Transverse colon (tissue), 4 donors: ENCODE data around the gene TBL1X. TPM values are rescaled to one million over a fixed set of nuclear protein-coding genes. Genes with fewer than 3 reads are reported as not detected.
"Not testable (repeated sequence)": the region's sequence is repeated elsewhere in the genome, so short reads cannot be mapped to it uniquely, and the experiment has no call there.

Source experiments
- DNase-seq: peaks from one replicate; pipeline ENCODE4 v3.0.0-alpha.2; 2019
- H3K27ac ChIP-seq, 4 donors: fragments of 200-600 bp; sonication (generic); 2 replicates each; pipeline ENCODE4 v1.5.1; 2016 to 2018; ENCODE audit warnings: inconsistent platforms in 4 of 4
- H3K27me3 ChIP-seq: fragments of 200-600 bp; sonication (generic); 2 replicates; pipeline ENCODE4 v1.5.1; 2017; ENCODE audit warnings: inconsistent platforms
- H3K36me3 ChIP-seq, 4 donors: fragments of 200-600 bp; sonication (generic); 2 replicates each; pipeline ENCODE4 v1.5.1; 2017 to 2019; ENCODE audit warnings: inconsistent platforms in 4 of 4
- H3K4me1 ChIP-seq, 4 donors: fragments of 200-600 bp; sonication (generic); 2 replicates each; pipeline ENCODE4 v1.5.1; 2017 to 2020; ENCODE audit warnings: inconsistent platforms in 4 of 4
- H3K4me3 ChIP-seq, 4 donors: fragments of 200-600 bp; sonication (generic); 1 replicate in 1 of 4; 2 replicates in 3 of 4; pipeline versions ENCODE4 v1.5.1 to v1.6.1; 2017 to 2019; ENCODE audit warnings: inconsistent platforms in 4 of 4
- H3K9me3 ChIP-seq, 2 donors: fragments of 200-600 bp; sonication (generic); 2 replicates each; pipeline ENCODE4 v1.5.1; 2017 to 2019; ENCODE audit warnings: inconsistent platforms in 2 of 2
- CTCF ChIP-seq, 5 experiments: fragments of 200-600 bp in 3 of 5; fragments of 450-650 bp in 2 of 5; sonication (generic) in 3 of 5; IDR thresholded peaks; 1 replicate in 2 of 5; 2 replicates in 3 of 5; pipeline ENCODE4 v1.5.1; 2016 to 2017; ENCODE audit warnings: antibody characterized with exemption in 5 of 5, inconsistent platforms in 3 of 5, mild to moderate bottlenecking in 2 of 5, moderate library complexity in 1 of 5
- EP300 ChIP-seq: sonication (generic); formaldehyde crosslinking; IDR thresholded peaks from one replicate; pipeline ENCODE4 v1.6.1; 2017; ENCODE audit warnings: antibody characterized with exemption, low read depth
- POLR2A ChIP-seq: fragments of 450-650 bp; IDR thresholded peaks from one replicate; pipeline ENCODE4 v1.6.1; 2016; ENCODE audit warnings: antibody characterized with exemption, mild to moderate bottlenecking, moderate library complexity
- POLR2AphosphoS5 ChIP-seq, 3 donors: sonication (generic); formaldehyde crosslinking; IDR thresholded peaks; one replicate each; pipeline ENCODE4 v1.6.1; 2016; ENCODE audit warnings: antibody characterized with exemption in 3 of 3
- WGBS, 2 donors: methylation state at CpG; one replicate each; pipeline ENCODE4 v1.1.5; 2018; ENCODE audit warnings: low coverage in 1 of 2; 5-methylcytosine and 5-hydroxymethylcytosine counted together
- in situ Hi-C, 4 donors: fragments of 200-750 bp; cut with MboI; loops; one replicate each; pipeline versions ENCODE4 v1.15.0 to v1.15.1; 2017; ENCODE audit warnings: low sequenced_read_pairs in 3 of 4, low pct_ligation_motif_present in 1 of 4, low pct_unique_long_range_greater_than_20kb in 1 of 4
- intact Hi-C: fragments of 100-400 bp; cut with DNase I; formaldehyde crosslinking; loops from one replicate; pipeline ENCODE4 v1.15.1; 2023; ENCODE audit warnings: low total_unique reads
- total RNA-seq, 4 donors: library from RNA; depleted of rRNA; stranded (reverse); fragments of >200 nt; gene quantifications; one replicate each; pipeline ENCODE4 v1.1.0, GENCODE V29; 2016

Gene TBL1X
- total RNA-seq, 4 donors from 2014 or later = 3.4 to 16.8 (median 13.0) TPM

- intact Hi-C loops = loop anchor here (5.0 kb wide), 1 partner anchor 1765 kb away; no protein-coding TSS in a partner anchor
- 37% methylated on average over 6 of the region's 6 CpGs; no CpG with 5 or more reads in 1 of the 2 donors for WGBS, 2 donors
- in situ Hi-C loops = no loop called here
- no peak for TF ChIP-seq POLR2A
- TF ChIP-seq POLR2AphosphoS5 (IDR thresholded peaks at IDR 0.05) = no peak
- TF ChIP-seq EP300 = no peak
- no peak for TF ChIP-seq CTCF (IDR thresholded peaks at IDR 0.05)
- Histone ChIP-seq H3K4me3 (no peak overlapping the region), H3K27ac (no peak overlapping the region), H3K9me3 (no peaks in the 10 kb centered on the region), H3K4me1 (no peaks in the 10 kb centered on the region), H3K36me3 (no peaks in the 10 kb centered on the region), H3K27me3 (peaks cover 10% of the 10 kb centered on the region)
- no peak for DNase-seq
These were observed 302.5 kb downstream of the TBL1X start for GRCh38 chrX:9767375-9767774.

GRCh38 chrX:9768321-9768839, 303.5 kb downstream of the TBL1X start:
- H3K36me3 ChIP-seq, H3K27ac ChIP-seq, H3K9me3 ChIP-seq, DNase-seq, H3K27me3 ChIP-seq, H3K4me3 ChIP-seq, in situ Hi-C loops, H3K4me1 ChIP-seq: not testable (repeated sequence)
- 73% methylated on average over 5 of the region's 5 CpGs; no CpG with 5 or more reads in 1 of the 2 donors for WGBS, 2 donors
- intact Hi-C loops = loop anchor here (5.0 kb wide), 1 partner anchor 1764 kb away; no protein-coding TSS in a partner anchor

GRCh38 chrX:9770319-9770718, 305.5 kb downstream of the TBL1X start:
- no peak for DNase-seq
- in situ Hi-C loops = no loop called here
- intact Hi-C loops = no loop called here

GRCh38 chrX:9772943-9773342, 308.1 kb downstream of the TBL1X start:
- intact Hi-C loops (no loop called here), in situ Hi-C loops (no loop called here)
- Histone ChIP-seq H3K27ac (no peak overlapping the region), H3K4me1 (no peaks in the 10 kb centered on the region), H3K9me3 (no peaks in the 10 kb centered on the region), H3K27me3 (no peaks in the 10 kb centered on the region), H3K36me3 (no peaks in the 10 kb centered on the region), H3K4me3 (no peak overlapping the region)
- WGBS, 2 donors = 73 to 85% methylated on average over 6 of the region's 6 CpGs
- no peak for DNase-seq
- no peak for TF ChIP-seq CTCF (IDR thresholded peaks at IDR 0.05)
- no peak for TF ChIP-seq EP300
- TF ChIP-seq POLR2A = no peak
- TF ChIP-seq POLR2AphosphoS5 (IDR thresholded peaks at IDR 0.05) = no peak

More at GRCh38 chrX:9770319-9770718, 305.5 kb downstream of the TBL1X start:
- 0 to 26% methylated on average over 1 of the region's 1 CpG for WGBS, 2 donors
- H3K36me3 ChIP-seq = no peaks in the 10 kb centered on the region
- no peaks in the 10 kb centered on the region for H3K9me3 ChIP-seq
- peaks cover 6% of the 10 kb centered on the region for H3K27me3 ChIP-seq
- no peak overlapping the region for H3K27ac ChIP-seq
- no peak overlapping the region for H3K4me3 ChIP-seq
- no peak for TF ChIP-seq EP300
- TF ChIP-seq CTCF (IDR thresholded peaks at IDR 0.05) = no peak
- TF ChIP-seq POLR2AphosphoS5 (IDR thresholded peaks at IDR 0.05) = no peak
- no peak for TF ChIP-seq POLR2A
- H3K4me1 ChIP-seq = no peaks in the 10 kb centered on the region

GRCh38 chrX:9775930-9776329, 311.1 kb downstream of the TBL1X start:
- no peak overlapping the region for H3K27ac ChIP-seq
- DNase-seq = no peak
- H3K27me3 ChIP-seq = no peaks in the 10 kb centered on the region
- no peak overlapping the region for H3K4me3 ChIP-seq
- TF ChIP-seq POLR2A = no peak
- no peak for TF ChIP-seq EP300
- TF ChIP-seq CTCF (IDR thresholded peaks at IDR 0.05) = no peak
- no peak for TF ChIP-seq POLR2AphosphoS5 (IDR thresholded peaks at IDR 0.05)
- H3K9me3 ChIP-seq = no peaks in the 10 kb centered on the region
- WGBS, 2 donors = 63% methylated on average over 8 of the region's 8 CpGs; no CpG with 5 or more reads in 1 of the 2 donors
- intact Hi-C loops (no loop called here), in situ Hi-C loops (no loop called here)
- H3K4me1 ChIP-seq = no peaks in the 10 kb centered on the region
- no peaks in the 10 kb centered on the region for H3K36me3 ChIP-seq
